Measurements from ENCODE around the gene ZSWIM6. TPM values are rescaled to one million over a fixed set of nuclear protein-coding genes. Genes with fewer than 3 reads are reported as not detected.

ZSWIM6 gene
- total RNA-seq, 1 donor from 2014 or later: 18.1 TPM

DNA sequence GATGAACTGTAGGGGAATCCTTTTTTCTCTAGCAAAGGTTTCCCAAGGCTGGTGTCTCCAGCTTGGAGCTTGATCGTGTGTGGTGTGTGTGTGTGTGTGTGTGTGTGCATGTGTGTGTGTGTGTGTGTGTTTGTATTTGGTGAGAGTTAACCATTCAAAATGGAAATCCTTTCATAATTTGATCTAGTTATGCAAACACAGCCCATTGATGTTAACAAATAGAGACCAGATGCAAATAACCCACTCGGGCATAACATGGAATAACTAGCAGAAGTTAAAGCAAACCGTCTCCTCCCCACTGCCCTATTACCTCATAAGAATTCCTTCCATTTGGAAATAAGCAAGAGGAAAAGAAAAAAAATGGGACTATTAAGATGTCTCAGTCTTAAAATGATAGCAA, 24.9 kb upstream of the ZSWIM6 start:
- TF ChIP-seq, protein P1, sequence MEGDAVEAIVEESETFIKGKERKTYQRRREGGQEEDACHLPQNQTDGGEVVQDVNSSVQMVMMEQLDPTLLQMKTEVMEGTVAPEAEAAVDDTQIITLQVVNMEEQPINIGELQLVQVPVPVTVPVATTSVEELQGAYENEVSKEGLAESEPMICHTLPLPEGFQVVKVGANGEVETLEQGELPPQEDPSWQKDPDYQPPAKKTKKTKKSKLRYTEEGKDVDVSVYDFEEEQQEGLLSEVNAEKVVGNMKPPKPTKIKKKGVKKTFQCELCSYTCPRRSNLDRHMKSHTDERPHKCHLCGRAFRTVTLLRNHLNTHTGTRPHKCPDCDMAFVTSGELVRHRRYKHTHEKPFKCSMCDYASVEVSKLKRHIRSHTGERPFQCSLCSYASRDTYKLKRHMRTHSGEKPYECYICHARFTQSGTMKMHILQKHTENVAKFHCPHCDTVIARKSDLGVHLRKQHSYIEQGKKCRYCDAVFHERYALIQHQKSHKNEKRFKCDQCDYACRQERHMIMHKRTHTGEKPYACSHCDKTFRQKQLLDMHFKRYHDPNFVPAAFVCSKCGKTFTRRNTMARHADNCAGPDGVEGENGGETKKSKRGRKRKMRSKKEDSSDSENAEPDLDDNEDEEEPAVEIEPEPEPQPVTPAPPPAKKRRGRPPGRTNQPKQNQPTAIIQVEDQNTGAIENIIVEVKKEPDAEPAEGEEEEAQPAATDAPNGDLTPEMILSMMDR (IDR thresholded peaks at IDR 0.05): no peak
- no peak for ATAC-seq
- Histone ChIP-seq H3K27ac (no peak overlapping the region), H3K27me3 (ENCODE audit: low read depth) (no peaks in the 10 kb centered on the region), H3K4me1 (peaks cover 31% of the 10 kb centered on the region), H3K4me3 (no peak overlapping the region), H3K9me3 (no peaks in the 10 kb centered on the region), H3K36me3 (no peaks in the 10 kb centered on the region)
- no peak for DNase-seq
- intact Hi-C loops (cut with DNase I): no loop called here

DNA sequence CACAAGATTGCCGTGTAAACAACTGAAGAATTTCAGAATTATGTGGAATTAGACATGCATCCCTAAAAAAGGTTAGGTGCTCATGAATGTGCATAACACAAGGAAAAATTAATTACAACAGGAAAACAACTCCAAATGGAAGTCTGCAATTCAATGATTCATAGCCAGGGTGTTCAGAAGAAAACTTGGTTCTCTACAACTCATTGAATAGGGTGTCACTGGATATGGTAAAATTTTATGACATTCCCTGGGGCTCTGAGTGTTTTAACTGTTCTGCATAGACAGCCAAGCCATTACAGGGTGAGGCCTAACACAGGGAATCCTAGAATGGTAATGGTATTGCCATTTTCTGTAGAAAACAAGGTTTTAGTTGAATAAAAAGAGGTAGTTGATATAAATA, 24.4 kb upstream of the ZSWIM6 start:
- TF ChIP-seq, protein P1 (IDR thresholded peaks at IDR 0.05): no peak
- Histone ChIP-seq H3K36me3 (no peaks in the 10 kb centered on the region), H3K9me3 (no peaks in the 10 kb centered on the region), H3K4me1 (peaks cover 31% of the 10 kb centered on the region), H3K27me3 (ENCODE audit: low read depth) (no peaks in the 10 kb centered on the region), H3K4me3 (no peak overlapping the region), H3K27ac (no peak overlapping the region)
- DNase-seq (no peak), ATAC-seq (no peak)
- intact Hi-C loops (cut with DNase I): no loop called here

DNA sequence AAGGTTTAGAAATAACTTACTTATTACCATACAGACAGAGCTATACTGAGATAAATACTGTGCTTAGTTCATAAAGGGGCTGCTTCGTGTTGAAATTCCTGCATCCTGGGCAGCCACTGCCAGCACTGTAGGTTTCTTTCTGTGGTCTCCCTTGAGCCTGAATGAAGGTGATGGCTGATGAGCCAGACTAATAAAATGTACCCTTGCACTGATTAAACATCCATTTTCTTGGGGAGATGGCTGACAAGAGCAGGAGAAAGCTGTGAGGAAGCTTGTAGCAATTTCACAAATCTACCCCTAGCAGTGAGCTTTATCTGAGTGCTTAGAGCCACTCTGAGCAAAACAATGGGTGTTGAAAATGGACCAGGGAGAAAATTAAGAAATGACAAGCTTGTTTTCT, 23.3 kb upstream of the ZSWIM6 start:
- H3K27me3 ChIP-seq (ENCODE audit: low read depth): no peaks in the 10 kb centered on the region
- DNase-seq: no peak
- no peak overlapping the region for H3K27ac ChIP-seq
- no peak overlapping the region for H3K4me3 ChIP-seq
- H3K9me3 ChIP-seq: no peaks in the 10 kb centered on the region
- no peak for ATAC-seq
- intact Hi-C loops (cut with DNase I): no loop called here
- H3K4me1 ChIP-seq: peaks cover 23% of the 10 kb centered on the region
- TF ChIP-seq, protein P1 (IDR thresholded peaks at IDR 0.05): no peak
- H3K36me3 ChIP-seq: no peaks in the 10 kb centered on the region

DNA sequence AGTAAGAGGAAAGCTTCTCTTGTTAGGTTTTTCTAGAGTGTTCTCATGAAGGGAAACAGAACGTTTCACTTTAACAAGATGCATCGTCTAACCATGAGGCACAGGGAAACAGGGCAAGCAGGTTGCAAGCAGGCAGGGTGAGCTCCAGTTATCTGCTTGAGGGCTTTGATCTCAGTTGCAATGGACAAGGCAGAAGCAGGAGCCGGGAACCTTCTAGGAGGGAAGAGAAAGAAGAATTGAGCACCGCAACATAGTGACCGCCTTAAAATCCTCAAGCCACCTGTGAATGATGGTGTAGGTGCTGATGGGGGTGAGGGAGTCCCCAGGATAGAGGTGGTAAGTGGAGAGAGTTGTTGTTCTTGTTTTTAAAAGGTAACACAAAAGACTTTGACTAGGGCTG, 22.9 kb upstream of the ZSWIM6 start:
- Histone ChIP-seq H3K36me3 (no peaks in the 10 kb centered on the region), H3K27ac (no peak overlapping the region), H3K4me1 (peaks cover 23% of the 10 kb centered on the region), H3K27me3 (ENCODE audit: low read depth) (no peaks in the 10 kb centered on the region), H3K9me3 (no peaks in the 10 kb centered on the region), H3K4me3 (no peak overlapping the region)
- ATAC-seq (no peak), DNase-seq (no peak)
- TF ChIP-seq, protein P1 (IDR thresholded peaks at IDR 0.05): no peak
- intact Hi-C loops (cut with DNase I): no loop called here

DNA sequence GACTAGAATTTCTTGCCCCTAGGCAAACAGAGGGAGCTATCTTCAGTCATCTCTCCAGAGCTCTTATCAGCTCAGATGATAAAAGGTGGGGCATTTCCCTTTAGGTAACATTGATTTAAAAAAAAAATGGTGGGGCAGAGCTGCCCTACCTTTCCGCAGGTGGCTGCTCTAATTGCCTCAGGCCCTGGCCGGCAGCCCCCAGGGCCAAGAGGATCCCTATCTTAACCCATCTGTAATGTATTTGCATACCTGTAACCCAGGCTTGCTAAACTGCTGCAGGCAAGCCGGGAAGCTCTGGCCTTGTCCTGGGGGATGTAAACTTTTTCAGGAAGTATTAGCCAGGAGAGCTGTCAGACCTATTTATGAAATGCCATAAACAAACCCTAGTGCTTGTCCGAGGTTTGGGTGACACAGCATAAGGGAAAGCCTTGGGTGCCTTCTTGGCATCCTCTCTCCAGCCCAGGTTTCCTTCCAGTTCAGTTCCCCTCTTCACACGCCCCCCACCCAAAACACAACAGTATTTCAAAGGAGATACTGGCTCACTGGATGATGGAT, 20.9 kb upstream of the ZSWIM6 start:
- ATAC-seq: no peak
- TF ChIP-seq, protein P1 (IDR thresholded peaks at IDR 0.05): no peak
- H3K4me3 ChIP-seq: no peak overlapping the region

More for the DNA sequence above, 20.9 kb upstream of the ZSWIM6 start:
- intact Hi-C loops (cut with DNase I): no loop called here
- peaks cover 17% of the 10 kb centered on the region for H3K4me1 ChIP-seq
- no peak for DNase-seq
- H3K36me3 ChIP-seq: no peaks in the 10 kb centered on the region
- H3K9me3 ChIP-seq: no peaks in the 10 kb centered on the region
- no peak overlapping the region for H3K27ac ChIP-seq
- no peaks in the 10 kb centered on the region for H3K27me3 ChIP-seq (ENCODE audit: low read depth)
